NCI-H1105 (cell line): ENCODE data around the gene ELSPBP1.
"Not testable (repeated sequence)": the region's sequence is repeated elsewhere in the genome, so short reads cannot be mapped to it uniquely, and the experiment has no call there.

Source experiments
- DNase-seq: peaks from one replicate; lab custom pipeline; 2025; lab: John Stamatoyannopoulos, UW

Gene ELSPBP1

DNA sequence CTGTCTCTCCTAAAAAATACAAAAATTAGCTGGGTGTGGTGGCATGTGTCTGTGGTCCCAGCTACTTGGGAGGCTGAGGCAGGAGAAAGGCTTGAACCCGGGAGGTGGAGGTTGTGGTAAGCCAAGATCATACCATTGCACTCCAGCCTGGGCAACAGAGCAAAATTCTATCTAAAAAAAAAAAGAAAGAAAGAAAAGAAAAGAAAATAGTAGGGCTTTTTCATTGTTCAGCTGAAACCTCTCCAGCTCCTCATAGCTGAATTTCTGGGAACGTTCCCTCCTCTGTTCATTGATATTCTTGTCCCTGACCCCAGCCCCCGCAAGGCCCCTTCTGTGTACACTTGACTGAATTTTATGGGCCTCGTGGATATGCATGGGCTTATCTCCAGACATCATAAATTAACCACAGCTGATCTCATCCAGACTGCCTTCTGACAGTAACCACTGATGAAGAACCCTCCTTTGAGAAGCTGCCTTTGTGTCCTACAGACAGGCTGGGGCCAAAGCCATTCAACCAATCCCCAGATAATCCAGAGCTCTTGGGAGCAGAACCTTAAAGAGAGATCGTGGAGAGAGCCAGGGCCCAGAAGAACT is at the start of gene ELSPBP1:
TSS of gene ELSPBP1 (plus strand) at position 424 of the 594 bp plus-strand sequence. CDS start 14,036 bp downstream, outside the sequence.
- no peak for DNase-seq

DNA sequence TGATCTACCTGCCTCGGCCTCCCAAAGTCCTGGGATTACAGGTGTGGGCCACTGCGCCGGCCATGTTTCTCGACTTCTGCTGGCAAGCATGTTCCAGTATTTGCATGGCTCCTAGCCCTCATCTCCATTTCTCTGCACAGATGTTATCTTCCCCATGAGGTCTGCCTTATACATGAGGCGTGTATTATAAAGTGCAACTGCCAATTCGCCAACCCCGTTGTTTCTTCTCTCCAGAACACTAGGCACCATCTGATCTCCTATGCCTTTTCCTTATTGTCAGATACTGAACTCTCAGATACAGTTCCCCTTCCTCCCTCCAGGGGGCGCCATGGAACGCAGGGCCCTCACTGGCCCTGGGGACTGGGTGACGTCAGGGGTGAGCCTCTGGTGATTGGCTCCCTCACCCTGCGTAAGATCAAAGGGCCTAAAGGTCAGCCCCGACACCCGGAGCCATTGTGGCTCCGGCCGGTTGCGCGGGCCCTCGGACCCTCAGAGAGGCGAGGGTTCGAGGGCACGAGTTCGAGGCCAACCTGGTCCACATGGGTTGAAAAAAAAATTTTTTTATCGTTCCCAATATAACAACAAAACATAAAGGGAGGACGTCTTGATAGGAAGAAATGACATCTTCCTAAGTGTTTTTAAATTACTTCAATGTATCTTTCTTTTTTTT is 44.4 kb upstream of the ELSPBP1 start:
- DNase-seq: not testable (repeated sequence)

DNA sequence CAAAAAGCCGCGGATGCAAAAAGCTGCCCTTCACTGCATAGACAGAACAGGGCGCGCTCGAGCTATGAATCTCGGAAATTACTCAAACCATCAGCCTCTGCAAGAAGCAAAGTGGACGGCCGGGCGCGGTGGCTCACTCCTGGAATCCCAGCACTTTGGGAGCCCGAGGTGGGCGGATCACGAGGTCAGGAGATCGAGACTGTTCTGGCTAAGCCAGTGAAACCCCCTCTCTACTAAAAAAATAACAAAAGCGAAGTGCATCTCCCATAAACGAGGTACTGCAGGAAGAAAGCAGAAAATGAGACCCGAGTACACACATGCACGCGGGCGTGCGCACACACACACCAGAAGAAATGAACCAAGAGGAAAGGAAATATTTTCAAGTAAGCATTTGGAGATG is 42.3 kb upstream of the ELSPBP1 start:
- DNase-seq: not testable (repeated sequence)

DNA sequence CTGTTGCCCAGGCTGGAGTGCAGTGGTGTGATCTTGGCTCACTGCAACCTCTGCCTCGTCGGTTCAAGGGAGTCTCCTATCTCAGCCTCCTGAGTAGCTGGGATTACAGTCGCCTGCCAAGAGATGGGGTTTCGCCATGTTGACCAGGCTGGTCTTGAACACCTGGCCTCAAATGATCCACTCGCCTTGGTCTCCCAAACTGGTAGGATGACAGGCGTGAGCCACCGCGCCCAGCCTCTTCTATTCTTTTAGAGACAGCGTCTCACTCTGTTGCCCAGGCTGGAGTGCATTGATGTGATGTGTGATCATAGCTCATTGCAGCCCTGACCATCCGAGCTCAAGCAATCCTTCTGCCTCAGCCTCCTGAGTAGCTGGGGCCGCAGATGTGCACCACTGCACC is 38.5 kb upstream of the ELSPBP1 start:
- DNase-seq: not testable (repeated sequence)

DNA sequence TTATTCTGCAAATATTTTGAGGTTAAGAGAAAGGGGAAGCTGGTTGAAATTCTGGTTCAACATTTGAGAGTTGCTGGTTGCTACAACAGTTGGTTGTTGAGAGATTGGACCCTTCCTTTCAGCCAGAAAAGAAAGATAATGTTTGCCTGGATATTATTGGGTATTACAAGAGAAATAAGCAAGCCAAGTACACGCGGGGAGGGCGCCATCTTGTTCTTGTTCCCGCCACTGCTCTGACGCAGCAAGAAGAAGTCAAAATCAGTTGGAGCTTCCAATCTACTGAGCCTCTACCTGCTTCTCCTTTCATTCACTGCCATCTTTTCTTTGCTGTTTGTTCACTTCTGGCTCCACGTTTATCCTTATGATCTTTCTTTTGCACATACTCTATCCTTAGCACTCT is 20.9 kb upstream of the ELSPBP1 start:
- no peak for DNase-seq

DNA sequence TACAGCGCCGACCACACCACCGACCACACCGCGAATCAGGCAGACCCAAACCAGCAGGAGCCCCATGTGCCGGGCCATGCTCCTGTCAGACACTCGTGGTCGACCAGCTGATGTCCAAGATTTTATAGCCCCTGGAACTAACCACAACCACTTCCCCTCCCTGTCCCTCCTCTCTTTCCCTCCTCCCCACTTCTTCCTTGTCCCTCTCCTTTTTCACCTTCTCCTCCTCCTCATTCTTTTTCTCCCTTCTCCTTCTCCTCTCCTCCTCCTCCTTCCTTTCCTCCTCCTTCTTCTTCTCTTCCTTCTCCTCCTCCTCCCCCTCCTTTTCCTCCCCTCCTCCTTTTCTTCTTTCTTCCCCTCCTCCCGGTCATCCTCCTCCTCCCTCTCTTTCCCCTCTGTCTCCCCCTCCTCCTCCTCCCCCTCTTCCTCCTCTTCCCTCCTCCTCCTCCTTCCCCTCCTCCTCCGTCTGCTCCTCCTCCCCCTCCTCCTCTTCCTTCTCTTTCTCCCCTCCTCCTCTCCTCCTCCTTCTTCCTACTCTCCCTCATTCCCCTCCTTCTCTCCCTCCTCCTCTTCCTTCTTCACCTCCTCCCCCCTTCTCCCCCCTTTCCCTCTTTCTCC is 3.1 kb upstream of the ELSPBP1 start:
- no peak for DNase-seq

DNA sequence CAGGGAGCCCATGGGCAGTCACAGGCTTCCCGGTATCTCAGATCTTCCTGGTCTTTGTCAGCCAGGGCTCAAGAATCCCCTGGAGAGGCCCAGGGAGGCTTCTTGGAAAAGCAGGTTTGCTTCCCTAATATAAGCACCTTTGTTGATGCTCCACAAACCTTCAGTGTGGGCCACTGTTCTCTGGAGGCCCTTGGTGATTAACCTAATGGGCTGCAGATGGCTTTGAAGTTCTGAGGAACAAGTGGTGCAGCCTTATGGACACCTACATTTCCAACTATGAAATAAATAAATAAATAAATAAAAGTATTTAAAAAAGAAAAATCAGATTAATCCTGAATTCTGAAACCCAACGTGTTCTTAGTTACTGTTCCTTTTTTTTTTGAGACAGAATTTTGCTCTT is 2.4 kb upstream of the ELSPBP1 start, which contains the start of gene BSPH1:
TSS of gene BSPH1 (minus strand) at position 101 of the 400 bp plus-strand sequence. CDS start at position 12, 89 bp downstream.
- no peak for DNase-seq

DNA sequence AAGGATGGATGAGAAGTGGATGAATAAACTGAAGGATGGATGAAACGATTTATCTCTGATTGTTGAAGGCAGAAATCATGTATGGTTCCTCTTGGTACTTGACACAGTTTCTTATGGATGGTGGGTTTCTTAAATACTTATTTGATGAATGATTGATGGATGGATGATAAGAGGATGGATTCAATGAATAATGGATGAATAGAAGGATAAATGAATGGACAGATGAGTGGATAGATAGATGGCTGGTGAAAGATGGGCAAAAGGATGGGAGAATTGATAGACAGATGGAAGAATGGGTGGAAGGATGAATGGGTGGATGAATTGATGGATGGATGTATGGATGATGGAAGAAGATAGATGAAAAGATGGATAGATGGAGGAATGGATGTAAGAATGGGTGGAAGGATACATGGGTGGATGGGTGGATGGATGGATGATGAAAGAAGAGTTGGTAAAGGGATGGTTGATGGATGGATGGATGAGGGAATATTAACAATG is 1.8 kb downstream of the ELSPBP1 start:
- no peak for DNase-seq

DNA sequence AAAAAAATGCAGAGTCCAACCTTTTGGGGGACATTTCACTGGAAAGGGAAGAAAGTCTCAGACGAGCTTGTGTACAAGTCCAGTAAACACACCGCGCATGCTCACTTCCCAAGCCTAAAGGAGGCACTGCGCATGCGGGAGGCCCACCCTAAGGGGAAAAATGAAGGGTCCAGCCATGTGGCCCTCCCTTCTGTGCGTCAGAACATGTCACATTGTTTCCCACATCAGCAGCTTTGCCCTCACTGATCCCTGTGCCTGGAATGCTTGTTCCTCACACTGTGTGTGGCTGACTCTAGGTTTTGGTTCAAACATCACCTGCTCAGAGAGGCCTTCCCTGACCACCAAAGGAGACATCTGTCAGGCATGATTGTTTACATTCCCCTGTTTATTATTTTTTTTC is 4.4 kb downstream of the ELSPBP1 start:
- no peak for DNase-seq

DNA sequence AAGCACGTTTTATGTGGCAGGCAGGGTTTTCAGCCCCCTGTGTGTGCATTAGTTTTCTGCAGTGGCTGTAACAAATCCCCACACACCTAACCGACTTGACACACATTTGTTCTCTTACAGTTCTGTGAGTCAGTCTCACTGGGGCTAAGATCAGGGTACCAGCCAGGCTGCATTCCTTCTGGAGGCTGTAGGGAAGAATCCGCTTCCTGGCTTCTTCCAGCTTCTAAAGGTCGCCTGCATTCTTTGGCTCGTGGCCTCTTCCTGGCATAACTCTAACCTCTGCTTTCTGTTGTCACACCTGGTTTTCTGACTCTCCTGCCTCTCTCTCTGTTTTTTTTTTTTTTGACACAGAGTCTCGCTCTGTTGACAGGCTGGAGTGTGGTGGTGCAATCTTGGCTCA is 6.4 kb downstream of the ELSPBP1 start:
- no peak for DNase-seq

DNA sequence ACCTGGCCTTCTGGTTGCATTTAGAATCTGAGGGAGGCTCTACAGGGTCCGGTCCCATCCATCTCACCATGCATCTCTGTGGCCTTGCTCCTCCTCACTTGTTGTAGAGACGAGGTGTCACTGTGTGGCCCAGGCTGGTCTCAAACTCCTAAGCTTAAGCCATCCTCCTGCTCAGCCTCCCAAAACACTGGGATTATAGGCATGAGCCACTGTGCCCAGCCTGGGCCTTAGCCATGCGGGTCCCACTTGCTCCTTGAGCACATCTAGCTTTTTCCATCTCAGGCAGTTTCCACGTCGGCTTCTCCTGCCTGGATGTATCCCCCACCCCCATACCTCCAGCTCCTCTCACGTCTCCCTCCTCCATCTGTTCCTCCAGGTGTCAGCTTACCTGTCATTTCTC is 9.8 kb downstream of the ELSPBP1 start:
- no peak for DNase-seq

DNA sequence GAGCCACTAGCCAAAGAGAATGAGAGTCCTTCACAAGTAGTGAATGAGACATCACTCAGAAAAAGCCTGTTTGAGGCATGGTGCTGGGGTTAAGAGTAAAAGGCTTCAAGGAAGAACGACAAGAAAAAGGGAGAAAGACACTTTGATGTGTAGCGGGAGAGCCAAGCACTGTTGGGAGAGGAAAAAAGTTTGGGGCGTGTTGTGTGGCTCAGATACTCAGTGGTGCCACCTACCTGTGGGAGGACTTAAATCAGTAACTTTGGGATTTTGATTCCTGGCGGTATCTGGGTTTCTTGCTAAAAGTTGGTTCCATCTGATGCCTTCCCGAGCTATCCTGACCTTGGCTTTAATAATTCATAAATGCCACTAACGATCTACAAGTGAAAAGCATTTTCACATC is 12.3 kb downstream of the ELSPBP1 start:
- DNase-seq: no peak

DNA sequence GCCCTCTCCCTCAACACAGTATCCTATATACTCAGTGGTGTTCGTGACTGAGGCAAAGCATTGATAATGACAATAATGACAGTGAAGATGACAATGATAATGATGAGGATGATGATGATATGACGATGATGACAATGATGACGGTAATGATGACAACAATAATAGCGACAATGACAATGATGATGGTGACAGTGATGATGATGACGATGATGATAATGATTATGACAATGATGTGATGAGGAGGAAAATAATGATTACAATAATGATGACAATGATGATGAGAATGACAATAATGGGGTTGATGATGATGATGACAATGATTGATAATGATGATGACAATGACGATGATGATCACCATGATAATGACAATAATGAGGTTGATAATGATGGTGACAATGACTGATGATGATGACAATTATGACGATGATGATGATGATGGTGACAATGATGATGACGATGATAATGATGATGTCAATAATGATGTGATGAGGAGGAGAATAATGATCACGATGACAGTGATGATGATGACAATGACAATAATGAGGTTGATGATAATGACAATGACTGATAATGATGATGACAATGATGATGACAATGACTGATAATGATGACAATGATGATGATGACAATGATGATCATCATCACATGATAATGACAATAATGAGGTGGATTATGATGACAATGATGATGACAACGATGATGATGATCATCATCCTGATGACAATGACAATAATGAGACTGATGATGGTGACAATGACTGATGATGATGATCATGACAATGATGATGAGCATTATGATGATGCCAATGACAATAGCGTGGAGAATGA is 16.7 kb downstream of the ELSPBP1 start:
- DNase-seq: no peak

DNA sequence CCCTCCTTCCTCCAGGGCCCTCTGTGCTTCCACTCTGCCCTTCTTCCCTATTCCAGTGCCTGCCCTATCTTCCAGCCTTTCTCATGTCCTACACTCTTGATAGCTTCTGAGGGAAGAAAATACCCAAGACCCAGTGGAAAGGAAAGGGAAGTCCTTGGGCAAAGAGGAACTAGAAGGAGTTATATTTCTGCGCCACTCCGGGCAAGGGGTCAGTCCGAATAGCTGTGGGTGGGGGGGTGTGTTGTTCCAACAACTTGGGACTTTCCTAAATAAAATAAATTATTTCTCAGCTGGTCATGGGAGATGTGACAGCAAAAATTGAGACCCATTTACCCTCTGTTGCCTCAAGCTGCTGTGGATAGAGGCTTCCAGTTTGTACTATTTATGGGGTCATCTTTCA is 26.3 kb downstream of the ELSPBP1 start:
- no peak for DNase-seq

DNA sequence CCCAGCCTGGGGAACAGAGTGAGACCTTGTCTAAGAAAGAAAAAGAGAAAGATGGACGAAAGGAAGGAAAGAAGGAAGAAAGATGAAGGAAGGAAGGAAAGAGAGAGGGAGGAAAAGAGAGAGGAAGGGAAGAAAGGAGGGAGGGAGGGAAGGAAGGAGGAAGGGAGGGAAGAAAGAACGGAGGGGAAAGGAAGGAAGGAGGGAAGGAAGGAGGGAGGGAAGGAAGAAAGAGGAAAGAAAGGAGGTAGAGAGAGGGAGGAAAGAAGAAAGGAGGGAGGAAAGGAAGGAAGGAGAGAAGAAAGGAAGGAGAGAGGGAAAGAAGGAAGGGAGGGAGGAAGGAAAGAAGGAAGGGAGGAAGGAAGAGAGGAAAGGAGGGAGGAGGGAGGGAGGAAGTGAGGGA is 28.6 kb downstream of the ELSPBP1 start:
- DNase-seq: no peak

DNA sequence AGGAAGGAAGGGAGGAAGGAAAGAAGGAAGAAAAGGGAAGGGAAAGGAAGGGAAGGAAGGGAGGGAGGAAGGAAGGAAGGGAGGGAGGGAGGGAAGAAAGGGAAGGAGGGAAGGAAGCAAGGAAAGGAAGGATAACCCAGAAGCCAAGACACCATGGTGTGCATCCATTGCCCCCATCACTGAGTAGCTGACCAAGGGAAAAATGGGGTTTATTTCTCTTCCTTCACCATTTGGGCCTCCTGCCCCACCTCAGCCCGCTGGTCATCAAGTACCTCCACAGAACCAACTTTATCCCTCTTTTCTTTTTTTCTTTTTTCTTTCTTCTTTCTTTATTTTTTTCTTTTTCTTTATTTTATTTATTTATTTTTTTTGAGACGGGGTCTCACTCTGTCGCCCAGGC is 29.1 kb downstream of the ELSPBP1 start:
- no peak for DNase-seq

DNA sequence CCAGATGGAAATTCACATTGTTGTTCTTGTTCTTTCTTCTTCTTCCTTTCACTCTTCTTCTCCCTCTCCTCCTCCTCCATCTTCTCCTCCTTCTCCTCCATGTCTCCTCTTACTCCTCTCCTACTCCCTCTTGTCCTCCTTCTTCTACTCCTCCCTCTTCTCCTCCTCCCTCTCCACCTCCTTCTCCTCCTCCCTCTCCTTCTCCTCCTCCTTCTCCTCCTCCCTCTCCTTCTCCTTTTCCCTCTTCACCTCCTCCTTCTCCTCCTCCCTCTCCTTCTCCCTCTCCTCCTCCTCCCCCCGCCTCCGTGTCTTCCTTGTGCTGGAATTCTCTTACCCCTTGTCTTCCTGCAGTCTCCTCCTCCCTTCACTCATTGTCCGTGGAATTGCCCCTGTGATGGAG is 31.0 kb downstream of the ELSPBP1 start:
- no peak for DNase-seq

DNA sequence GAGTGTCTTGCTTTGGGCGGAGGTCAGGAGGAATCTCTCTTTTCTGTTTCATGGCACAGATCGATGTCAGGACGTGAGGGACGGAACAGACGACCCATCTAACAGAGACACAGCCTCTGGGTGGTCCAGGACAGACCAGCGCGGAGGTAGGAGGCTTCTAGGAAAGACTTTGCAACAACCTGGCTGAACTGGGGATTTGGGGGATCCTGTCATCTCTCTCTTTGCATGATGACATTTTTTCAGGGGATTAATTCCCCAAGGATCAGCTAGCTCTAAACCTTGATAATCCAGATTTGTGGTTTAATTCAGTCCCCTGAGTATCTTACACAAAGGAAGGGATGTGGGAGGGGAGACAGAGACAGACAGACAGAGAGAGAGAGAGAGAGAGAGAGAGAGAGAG is 35.0 kb downstream of the ELSPBP1 start:
- no peak for DNase-seq

DNA sequence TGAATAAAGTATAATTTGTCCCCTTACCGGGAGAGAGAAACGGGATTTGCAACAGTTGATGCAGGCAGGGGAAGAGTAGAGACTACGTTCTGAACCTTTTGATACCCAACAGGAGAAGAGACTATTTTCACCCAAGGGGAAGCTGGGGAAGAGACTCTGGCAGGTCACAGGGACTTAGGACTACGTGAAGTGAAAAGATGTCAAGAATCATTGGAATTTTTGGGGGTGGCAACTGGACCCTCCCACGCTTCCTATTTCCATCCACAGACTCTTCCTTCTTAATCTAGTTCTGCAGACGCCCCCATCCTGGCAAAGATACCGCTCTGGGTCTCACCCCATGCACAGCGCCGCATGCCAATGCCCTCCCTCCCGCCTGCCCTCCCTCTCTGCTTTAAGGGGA is 35.6 kb downstream of the ELSPBP1 start:
- no peak for DNase-seq

DNA sequence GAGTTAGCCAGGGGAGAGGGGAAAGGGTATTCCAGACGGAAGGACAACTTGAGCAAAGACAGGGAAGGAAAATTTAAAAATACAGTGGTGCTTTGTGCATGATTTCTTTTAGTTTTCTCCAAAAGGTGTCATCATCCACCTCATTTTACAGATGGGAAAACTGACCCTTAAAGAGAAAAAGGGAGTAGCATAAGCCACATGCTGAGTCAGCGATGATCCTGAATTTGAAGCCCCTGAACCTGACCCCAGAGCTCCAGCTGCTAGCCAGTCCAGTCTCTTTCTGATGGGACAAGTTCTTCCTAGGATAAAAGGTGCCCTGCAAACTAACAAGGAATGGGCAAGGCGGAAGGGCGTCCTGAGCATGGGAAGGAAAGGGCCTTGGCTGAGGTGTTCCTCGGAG is 39.2 kb downstream of the ELSPBP1 start:
- DNase-seq: no peak

DNA sequence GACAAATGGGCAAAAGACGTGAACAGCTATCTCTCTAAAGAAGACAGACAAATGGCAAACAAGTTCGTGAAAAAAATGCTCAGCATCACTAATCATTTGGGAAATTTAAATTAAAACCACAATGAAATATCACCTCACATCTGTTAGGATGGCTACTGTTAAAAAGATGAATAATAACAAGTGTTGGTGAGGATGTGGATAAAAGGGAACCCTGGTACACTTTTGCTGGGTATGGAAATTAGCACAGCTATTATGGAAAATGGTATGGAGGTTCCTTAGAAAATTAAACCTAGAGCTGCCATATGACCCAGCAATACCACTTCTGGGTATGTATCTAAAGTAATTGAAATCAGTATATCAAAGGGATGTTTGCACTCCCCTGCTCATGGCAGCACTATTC is 42.3 kb downstream of the ELSPBP1 start:
- no peak for DNase-seq

DNA sequence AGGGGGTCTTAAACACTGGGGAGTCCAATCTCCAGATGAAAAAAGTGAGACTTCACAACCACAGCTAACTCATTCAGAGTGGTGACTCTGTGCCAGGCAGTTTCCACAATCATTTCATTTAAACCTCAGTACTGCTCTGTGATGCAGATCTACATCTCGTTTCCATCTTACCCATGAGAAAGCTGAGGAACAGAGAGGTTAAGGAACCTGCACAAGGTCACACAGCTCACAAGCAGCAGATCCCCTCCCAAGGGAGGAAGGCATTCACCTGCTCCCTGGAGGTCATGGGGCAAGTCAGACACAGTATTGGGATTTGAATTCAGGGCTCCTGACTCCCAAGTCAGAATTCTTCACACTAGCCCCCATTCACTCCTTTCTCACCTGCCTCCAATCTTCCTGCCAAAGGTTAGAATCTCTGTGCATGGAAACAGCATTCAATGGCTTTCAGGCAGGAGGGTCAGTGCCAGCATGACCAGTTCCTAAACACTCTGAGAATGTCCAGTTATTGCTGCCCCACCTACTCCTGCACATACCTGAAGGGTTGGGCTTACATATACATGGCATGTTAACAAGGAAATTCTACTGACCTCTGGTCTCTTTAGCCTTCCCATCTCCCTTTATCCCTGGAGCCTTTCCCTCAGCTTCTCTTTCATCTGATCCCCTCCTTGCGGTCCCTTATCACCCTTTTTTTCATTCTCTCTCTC is 47.6 kb downstream of the ELSPBP1 start:
- DNase-seq: no peak
